ENCODE results near the gene STX8. TPM values are rescaled to one million over a fixed set of nuclear protein-coding genes. Genes with fewer than 3 reads are reported as not detected.

STX8 gene
- polyA plus RNA-seq, 1 experiment, result 103 TPM

- ChIA-PET POLR2A (no interaction called here), CTCF (interaction anchor here (1.3 kb wide), 1 partner anchor 29 kb away, joined by 3 read pairs; no protein-coding TSS in a partner anchor)
- H3K27ac ChIP-seq (ENCODE audit: low read depth, low read length), result no peak overlapping the region
- H3K27me3 ChIP-seq (ENCODE audit: control insufficient read depth, insufficient read depth, low read length), result no peaks in the 10 kb centered on the region
- no peak for DNase-seq (ENCODE audit: low read depth, low spot score)
- no peak overlapping the region for H3K4me3 ChIP-seq (ENCODE audit: low read depth, low read length)
- TF ChIP-seq CTCF (IDR thresholded peaks at IDR 0.05; ENCODE audit: low read depth, low read length), result no peak
- no peaks in the 10 kb centered on the region; the same call in 1 of the 2 replicates for H3K9me3 ChIP-seq (ENCODE audit: control insufficient read depth, insufficient read depth, low read length)
Observed at GRCh38 chr17:9321890-9322289, 253.7 kb downstream of the STX8 start.

- DNase-seq (ENCODE audit: low read depth, low spot score), result no peak
- H3K27ac ChIP-seq (ENCODE audit: low read depth, low read length), result no peak overlapping the region
- H3K9me3 ChIP-seq (ENCODE audit: control insufficient read depth, insufficient read depth, low read length), result no peaks in the 10 kb centered on the region; the same call in 1 of the 2 replicates
- CTCF ChIA-PET, result no interaction called here
- POLR2A ChIA-PET, result no interaction called here
- H3K4me3 ChIP-seq (ENCODE audit: low read depth, low read length), result no peak overlapping the region
- TF ChIP-seq CTCF (IDR thresholded peaks at IDR 0.05; ENCODE audit: low read depth, low read length), result no peak
- H3K27me3 ChIP-seq (ENCODE audit: control insufficient read depth, insufficient read depth, low read length), result no peaks in the 10 kb centered on the region
Observed at GRCh38 chr17:9315360-9315759, 260.3 kb downstream of the STX8 start.

GRCh38 chr17:9313346-9313745 is 262.3 kb downstream of the STX8 start:
- no peaks in the 10 kb centered on the region; the same call in 1 of the 2 replicates for H3K9me3 ChIP-seq (ENCODE audit: control insufficient read depth, insufficient read depth, low read length)
- H3K27ac ChIP-seq (ENCODE audit: low read depth, low read length), result no peak overlapping the region
- ChIA-PET CTCF (interaction anchor here (0.6 kb wide), 1 partner anchor 523 kb away, joined by 4 read pairs; no protein-coding TSS in a partner anchor), POLR2A (no interaction called here)
- TF ChIP-seq CTCF (IDR thresholded peaks at IDR 0.05; ENCODE audit: low read depth, low read length), result no peak
- DNase-seq (ENCODE audit: low read depth, low spot score), result no peak
- H3K4me3 ChIP-seq (ENCODE audit: low read depth, low read length), result no peak overlapping the region
- no peaks in the 10 kb centered on the region for H3K27me3 ChIP-seq (ENCODE audit: control insufficient read depth, insufficient read depth, low read length)

- ChIA-PET POLR2A (no interaction called here), CTCF (no interaction called here)
- Histone ChIP-seq H3K9me3 (ENCODE audit: control insufficient read depth, insufficient read depth, low read length) (no peaks in the 10 kb centered on the region), H3K27ac (ENCODE audit: low read depth, low read length) (no peak overlapping the region), H3K27me3 (ENCODE audit: control insufficient read depth, insufficient read depth, low read length) (no peaks in the 10 kb centered on the region), H3K4me3 (ENCODE audit: low read depth, low read length) (no peak overlapping the region)
- TF ChIP-seq CTCF (IDR thresholded peaks at IDR 0.05; ENCODE audit: low read depth, low read length), result no peak
- DNase-seq (ENCODE audit: low read depth, low spot score), result no peak
Observed at GRCh38 chr17:9309216-9309615, 266.4 kb downstream of the STX8 start.

GRCh38 chr17:9308069-9308468 is 267.6 kb downstream of the STX8 start:
- no peak overlapping the region for H3K4me3 ChIP-seq (ENCODE audit: low read depth, low read length)
- DNase-seq (ENCODE audit: low read depth, low spot score), result no peak
- no peaks in the 10 kb centered on the region for H3K9me3 ChIP-seq (ENCODE audit: control insufficient read depth, insufficient read depth, low read length)
- H3K27me3 ChIP-seq (ENCODE audit: control insufficient read depth, insufficient read depth, low read length), result no peaks in the 10 kb centered on the region
- no peak overlapping the region for H3K27ac ChIP-seq (ENCODE audit: low read depth, low read length)
- ChIA-PET CTCF (no interaction called here), POLR2A (no interaction called here)
- no peak for TF ChIP-seq CTCF (IDR thresholded peaks at IDR 0.05; ENCODE audit: low read depth, low read length)
